HG03565 (cell line): ENCODE measurements around the gene DNAJC13.
A peak's percentile ranks its signal among the peaks of the same experiment; 100 is the strongest.
"Not testable (repeated sequence)": the region's sequence is repeated elsewhere in the genome, so short reads cannot be mapped to it uniquely, and the experiment has no call there.

Experiments
- ATAC-seq: cut with Tn5 transposase; IDR thresholded peaks from one replicate; pipeline ENCODE4 v1.9.1; 2021; ENCODE audit warnings: mild to moderate bottlenecking, moderate library complexity; ENCODE audit not compliant: unreplicated experiment

Gene DNAJC13

GRCh38 chr3:132538072-132538471 is 120.8 kb downstream of the DNAJC13 start:
- ATAC-seq: no peak

GRCh38 chr3:132539681-132540080 is 122.4 kb downstream of the DNAJC13 start:
- no peak for ATAC-seq

- ATAC-seq: no peak
Measured at GRCh38 chr3:132542577-132542976, 125.3 kb downstream of the DNAJC13 start.

GRCh38 chr3:132543011-132543739 is 125.9 kb downstream of the DNAJC13 start:
- no peak for ATAC-seq

GRCh38 chr3:132544130-132544529 is 126.8 kb downstream of the DNAJC13 start:
- no peak for ATAC-seq

GRCh38 chr3:132545471-132545870 is 128.2 kb downstream of the DNAJC13 start:
- ATAC-seq: no peak

GRCh38 chr3:132549169-132549568 is 131.9 kb downstream of the DNAJC13 start:
- no peak for ATAC-seq

GRCh38 chr3:132549890-132550578 is 132.7 kb downstream of the DNAJC13 start:
- ATAC-seq: peak; percentile 85

- ATAC-seq: no peak
Measured at GRCh38 chr3:132550579-132551305, 133.4 kb downstream of the DNAJC13 start.

- ATAC-seq: no peak
Measured at GRCh38 chr3:132553826-132554225, 136.5 kb downstream of the DNAJC13 start.

GRCh38 chr3:132554437-132554836 is 137.1 kb downstream of the DNAJC13 start:
- no peak for ATAC-seq

- ATAC-seq: no peak
Measured at GRCh38 chr3:132555306-132556035, 138.2 kb downstream of the DNAJC13 start.

GRCh38 chr3:132556036-132556386 is 138.7 kb downstream of the DNAJC13 start:
- ATAC-seq: not testable (repeated sequence)

GRCh38 chr3:132556508-132557159 is 139.3 kb downstream of the DNAJC13 start:
- ATAC-seq: no peak

GRCh38 chr3:132561003-132561402 is 143.7 kb downstream of the DNAJC13 start:
- ATAC-seq: no peak

- ATAC-seq: no peak
Measured at GRCh38 chr3:132563420-132564069, 146.2 kb downstream of the DNAJC13 start.

- ATAC-seq: no peak
Measured at GRCh38 chr3:132564070-132564465, 146.8 kb downstream of the DNAJC13 start.

GRCh38 chr3:132568422-132568821 is 151.1 kb downstream of the DNAJC13 start:
- no peak for ATAC-seq

- ATAC-seq: no peak
Measured at GRCh38 chr3:132569153-132569552, 151.9 kb downstream of the DNAJC13 start.

- ATAC-seq: no peak
Measured at GRCh38 chr3:132569580-132569979, 152.3 kb downstream of the DNAJC13 start.
